Measurements from ENCODE around the gene TAS2R50.
A peak's percentile ranks its signal among the peaks of the same experiment; 100 is the strongest.
"Not testable (repeated sequence)": the region's sequence is repeated elsewhere in the genome, so short reads cannot be mapped to it uniquely, and the experiment has no call there.

Gene TAS2R50, protein sequence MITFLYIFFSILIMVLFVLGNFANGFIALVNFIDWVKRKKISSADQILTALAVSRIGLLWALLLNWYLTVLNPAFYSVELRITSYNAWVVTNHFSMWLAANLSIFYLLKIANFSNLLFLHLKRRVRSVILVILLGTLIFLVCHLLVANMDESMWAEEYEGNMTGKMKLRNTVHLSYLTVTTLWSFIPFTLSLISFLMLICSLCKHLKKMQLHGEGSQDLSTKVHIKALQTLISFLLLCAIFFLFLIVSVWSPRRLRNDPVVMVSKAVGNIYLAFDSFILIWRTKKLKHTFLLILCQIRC

DNA sequence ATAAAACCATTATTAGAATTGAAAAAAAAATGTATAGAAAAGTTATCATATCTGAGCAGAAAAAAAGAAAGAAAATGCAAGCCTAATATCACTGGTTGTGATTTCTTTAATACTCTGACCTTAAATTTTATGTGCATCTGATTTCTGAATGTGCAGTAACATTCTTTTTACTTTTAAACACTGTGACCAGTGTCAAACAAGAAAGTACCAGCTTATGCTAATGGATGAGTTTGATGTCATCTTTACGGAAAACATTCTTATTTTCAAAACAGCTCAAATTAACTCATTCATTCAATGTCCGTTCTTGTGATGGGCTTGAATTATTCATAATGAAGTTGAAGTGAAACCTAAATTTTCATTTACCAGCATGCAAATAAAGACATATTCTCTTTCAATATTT lies at the start of gene TAS2R50:
TSS of gene TAS2R50 (minus strand) at position 101 of the 400 bp plus-strand sequence. CDS start at position 49, 52 bp downstream.
- no peak for DNase-seq

DNA sequence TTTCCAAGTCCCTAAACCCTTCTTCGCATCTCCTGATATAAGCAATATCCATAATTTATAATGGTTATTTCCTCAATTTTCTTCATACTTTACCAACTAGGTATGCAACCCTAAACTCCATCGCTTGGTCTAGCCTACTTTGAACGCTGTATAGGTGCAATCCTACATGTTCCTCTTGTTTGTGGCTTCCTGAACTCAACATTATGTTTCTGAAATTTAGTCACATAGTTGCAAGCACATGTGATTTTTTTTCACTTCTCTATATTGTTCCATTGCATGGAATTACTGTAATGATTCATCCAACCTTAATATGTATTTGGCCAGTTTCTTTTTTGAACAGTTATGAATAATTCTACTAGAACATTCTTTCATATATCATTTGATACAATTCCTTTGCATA lies 47.2 kb upstream of the TAS2R50 start:
- not testable (repeated sequence) for DNase-seq

DNA sequence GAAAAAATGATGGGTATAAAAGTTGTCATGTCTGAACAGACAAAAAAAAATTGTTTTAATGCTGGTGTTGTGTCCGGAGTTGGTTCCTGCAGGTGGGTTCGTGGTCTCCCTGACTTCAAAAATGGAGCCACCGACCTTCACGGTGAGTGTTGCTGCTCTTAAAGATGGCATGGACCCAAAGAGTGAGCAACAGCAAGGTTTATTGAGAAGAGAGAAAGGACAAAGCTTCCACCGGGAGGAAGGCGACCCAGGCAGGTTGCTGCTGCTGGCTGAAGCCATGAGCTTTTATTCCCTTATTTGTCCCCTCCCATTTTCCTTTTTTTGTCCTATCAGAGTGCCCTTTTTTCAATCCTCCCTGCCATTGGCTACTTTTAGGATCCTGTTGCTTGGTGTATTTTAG lies 44.6 kb upstream of the TAS2R50 start, which contains the start of gene TAS2R31:
TSS of gene TAS2R31 (minus strand) at position 101 of the 400 bp plus-strand sequence. CDS start at position 29, 72 bp downstream.
- no peak for DNase-seq

DNA sequence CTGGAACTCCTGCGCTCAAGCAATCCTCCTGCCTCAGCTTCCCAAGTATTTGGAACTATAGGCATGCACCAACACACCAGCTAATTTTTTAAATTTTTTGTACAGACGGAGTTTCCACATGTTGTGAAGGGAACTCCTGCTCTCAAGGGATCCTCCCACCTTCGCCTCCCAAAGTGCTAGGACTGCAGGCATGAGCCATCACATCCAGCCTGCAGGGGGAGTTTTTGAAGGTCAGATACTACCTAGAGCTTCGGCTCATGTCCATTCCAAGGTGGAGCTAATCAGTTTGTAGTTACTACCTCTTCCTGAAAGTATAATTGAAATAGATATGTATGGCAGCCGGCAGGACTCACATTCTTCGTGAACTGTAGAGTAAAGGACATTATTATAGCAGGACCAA lies 39.4 kb upstream of the TAS2R50 start:
- no peak for DNase-seq

DNA sequence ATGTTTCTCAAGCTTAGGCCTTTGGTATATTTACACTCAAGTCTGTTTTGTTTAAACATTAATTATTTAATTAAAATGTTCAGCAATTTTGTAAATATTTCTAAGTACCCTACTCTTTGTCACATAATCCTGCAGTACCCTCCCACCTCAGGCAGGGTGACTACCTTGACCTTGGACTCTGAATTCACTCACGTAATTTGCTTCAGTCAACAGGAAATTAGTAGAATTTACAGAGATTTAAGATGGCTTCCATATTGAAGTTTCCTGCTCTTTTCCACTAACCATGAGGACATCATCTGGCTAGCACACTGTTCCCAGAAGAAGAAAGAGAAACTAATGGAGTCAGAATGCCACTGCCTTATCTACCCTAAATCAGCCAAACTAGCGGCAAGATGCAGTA lies 36.7 kb upstream of the TAS2R50 start:
- DNase-seq = no peak

DNA sequence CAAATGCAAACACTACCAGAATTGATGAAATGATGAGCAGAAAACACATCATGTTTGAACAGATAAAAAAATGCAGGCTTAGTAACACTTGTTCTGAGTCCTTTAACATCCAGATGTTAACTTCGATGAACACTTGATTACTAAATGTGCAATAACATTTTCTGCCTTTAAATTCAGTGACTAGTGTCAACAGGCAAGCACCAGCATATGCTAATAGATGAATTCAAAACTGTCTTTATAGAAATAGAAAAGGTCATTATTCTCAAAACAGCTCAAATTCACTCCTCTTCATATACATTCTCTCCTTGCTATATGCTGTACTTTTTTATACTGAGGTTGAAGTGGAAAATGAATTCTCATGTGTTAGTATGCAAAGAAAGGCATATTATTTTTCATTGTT lies 35.8 kb upstream of the TAS2R50 start, which contains the start of gene TAS2R19:
TSS of gene TAS2R19 (minus strand) at position 101 of the 400 bp plus-strand sequence. CDS start at position 52, 49 bp downstream.
- no peak for DNase-seq

DNA sequence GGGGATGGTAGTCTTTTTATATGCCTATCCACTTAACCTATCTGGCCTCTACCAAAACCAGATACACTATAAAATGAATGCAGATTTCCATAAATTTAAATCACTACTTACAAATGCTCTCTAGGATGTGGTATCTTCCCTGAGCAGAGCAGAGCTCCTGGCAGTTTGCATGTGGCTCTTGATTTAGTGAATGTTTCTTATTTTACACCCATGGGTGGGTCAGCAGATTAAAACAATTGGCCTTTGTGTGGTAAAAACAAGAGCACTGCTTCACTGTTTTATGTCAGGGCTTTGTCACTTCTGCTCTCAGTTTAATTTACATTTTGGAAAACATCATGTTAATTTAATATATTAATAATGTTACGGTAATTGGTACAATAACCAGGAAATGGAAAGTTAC lies 30.2 kb upstream of the TAS2R50 start:
- DNase-seq = no peak

DNA sequence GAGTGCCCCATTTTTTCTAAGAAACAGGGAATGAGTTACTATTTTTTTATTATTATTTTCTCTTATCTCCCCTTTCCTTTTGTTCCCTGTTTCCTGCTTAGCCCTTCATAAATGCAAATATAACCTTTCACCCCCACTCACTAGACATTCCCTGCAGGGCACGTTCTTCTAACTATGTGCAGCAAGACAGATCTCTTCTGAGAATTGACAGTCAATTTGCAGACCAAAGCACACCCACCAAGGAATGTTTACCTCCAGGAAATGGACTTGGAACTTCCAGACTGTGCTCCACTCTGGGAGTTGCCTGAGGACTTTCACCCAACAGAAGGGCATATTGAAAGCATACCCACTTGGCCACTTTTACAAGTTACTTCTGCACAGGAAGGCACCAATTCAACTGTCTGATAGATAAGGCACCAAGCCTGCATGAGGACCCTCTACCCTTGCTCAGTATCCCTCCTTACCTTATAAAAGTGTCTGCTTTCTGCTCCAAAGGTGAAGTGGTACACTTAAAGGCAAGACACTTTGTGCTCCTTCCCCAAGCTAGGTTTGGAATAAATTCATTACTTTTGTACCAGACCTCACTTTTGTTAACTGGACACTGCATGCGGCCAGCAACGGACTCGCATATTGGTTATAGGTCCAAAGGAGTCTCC lies 29.2 kb upstream of the TAS2R50 start:
- DNase-seq = no peak

DNA sequence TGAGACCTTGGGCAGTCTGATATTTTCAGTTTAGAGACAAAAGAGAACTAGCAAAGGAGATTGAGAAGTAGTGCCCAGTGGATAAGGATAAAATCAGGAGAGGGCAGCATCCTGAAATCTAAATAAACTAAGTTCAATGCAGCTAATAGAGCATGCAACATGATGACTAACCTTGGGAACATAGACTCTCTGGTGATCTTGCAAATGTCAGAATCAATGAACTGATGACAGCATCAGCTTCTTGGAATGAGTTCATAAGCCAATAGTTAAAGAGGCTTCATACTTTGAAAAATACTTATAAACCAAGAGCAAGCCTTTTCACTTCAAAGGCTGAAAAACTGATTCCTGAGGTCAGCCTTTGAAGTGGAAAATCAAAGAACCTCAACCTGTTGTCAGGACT lies 27.5 kb upstream of the TAS2R50 start:
- DNase-seq = no peak

DNA sequence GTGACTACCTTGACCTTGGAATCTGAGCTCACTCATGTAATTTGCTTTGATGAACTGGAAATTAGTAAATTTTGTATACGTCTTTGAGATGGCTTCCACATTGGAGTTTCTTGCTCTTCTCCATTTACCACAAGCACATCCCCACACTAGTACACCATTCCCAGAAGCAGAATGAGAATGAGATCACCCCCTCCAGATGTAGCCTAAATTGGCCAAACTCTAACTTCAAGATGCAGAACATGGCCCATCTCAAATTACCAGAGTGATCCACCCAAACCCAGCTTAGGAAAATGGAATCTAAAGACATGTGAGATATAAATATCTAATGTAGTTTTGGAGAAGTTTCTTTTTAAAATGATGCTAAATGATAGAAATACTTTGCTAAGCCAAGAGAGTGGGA lies 20.9 kb upstream of the TAS2R50 start:
- DNase-seq = no peak

DNA sequence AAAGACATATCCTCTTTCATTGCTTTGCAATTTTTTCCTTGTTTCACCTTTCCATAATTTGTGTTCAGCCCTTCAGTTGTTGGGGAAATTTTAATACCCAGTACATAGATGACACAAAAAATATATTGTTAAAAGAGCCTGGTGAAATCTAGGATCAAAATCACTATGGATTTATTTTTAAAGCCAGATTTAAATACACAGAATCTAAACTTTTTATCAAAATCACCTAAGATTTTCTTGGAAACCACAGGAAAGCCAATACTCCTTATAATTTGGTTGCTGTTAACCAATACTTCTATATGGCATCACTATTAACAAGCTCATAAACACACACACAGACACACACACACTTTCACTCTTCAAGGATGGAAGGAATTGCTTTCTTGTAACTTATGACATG lies 11.5 kb upstream of the TAS2R50 start, which contains the start of gene TAS2R20:
TSS of gene TAS2R20 (minus strand) at position 101 of the 400 bp plus-strand sequence. CDS start 429 bp downstream, outside the sequence.
- DNase-seq = no peak

DNA sequence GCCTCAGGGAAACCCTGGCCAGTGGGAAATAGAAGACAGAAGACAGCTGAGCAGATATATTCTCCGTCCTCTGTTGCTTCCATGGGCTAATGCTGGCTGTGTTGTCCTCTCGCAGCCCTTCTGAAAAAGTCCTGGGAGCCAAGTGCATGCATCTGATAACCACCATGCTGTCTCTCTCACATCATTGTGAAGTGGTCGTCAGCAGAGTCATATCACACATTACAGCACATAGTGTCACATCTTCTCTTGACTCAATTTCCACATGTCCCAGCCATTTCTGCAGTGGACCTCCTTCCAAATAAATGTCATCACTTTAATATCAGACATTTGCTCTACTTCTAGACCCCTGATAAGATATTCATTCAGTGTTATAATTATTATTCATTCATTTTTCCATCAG lies 7.6 kb upstream of the TAS2R50 start:
- DNase-seq = no peak

DNA sequence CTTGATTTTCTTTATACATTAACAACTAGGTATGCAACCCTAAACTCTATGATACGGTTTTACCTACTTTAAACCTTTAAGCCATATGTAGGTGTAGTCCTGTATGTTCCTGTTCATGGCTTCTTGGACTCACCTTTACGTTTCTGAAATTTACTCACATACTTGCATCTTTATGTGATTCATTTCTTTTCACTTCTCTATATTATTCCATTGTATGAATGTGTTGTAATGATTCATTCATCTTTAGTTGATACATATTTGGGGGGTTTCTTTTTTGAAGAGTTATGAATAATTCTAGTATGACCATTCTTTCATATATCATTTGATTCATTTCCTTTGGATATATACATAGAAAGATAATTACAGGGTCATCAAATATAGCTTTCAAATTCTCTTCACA lies 2.4 kb upstream of the TAS2R50 start:
- no peak for DNase-seq

DNA sequence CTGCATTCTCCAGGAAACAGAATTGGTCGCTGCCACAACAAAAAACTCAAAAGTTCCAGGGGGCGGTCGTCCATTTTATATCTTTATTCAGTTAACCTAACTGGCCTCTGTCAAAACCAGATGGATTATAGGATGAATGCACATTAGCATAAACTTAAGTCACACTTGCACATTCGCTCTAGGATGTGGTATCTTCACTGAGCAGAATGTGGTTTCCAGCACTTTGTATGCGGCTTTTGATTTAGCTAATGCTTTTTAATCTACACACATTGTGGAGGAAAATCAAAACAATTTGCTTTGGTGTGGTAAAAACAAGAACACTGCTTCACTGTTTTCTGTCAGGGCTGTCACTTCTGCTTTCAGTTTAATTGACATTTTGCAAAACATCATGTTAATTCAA lies 4.5 kb downstream of the TAS2R50 start:
- DNase-seq = no peak

DNA sequence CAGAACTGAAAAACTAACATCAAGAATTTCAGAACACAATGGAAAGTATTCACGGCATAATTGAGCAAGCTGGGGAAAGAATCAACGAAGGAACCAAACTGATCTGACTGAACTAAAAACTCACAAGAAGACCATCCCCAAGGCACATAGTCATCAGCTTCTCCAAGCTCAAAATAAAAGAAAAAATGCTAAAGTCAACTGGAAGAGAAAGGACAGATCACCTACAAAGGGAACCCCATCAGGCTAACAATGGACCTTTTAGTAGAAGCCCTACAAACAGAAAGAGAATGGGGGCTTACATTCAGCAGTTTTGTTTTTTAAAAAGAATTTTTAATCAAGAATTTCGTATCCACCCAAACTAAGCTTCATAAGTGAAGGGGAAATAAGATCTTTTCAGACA lies 11.7 kb downstream of the TAS2R50 start:
- DNase-seq = no peak

DNA sequence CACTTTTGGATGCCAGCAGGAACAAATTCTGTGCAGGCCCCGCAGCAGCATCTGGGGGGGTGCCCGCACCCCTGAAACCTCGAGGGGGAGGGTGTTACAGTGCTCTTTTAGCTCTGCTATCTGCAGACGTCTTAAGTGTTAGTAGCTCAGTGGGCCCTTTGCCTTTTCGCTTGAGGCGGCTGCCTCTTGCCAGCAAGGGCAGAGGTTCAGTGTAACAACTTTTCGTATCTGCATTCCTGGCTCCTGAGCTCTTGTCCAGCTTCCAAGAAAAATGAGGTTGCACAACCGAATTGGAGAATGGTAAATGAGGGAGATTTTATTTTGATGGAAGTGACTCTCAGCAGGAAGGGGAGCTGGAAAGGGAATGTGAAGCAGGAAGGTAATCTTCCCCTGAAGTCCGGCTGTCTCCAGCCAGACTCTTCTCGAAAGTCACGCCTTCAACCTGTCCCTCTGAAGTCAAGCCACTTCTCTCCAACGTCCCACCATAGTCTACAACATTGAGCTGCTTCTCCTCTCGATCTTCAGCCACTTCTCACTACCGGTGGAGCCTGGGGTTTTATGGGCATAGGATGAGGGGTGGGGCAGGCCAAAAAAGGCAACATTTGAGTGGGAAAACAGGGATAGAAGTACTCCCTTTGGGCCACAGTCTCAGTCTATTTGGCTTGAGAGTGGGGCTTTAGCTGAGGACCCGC lies 17.8 kb downstream of the TAS2R50 start:
- DNase-seq = no peak

DNA sequence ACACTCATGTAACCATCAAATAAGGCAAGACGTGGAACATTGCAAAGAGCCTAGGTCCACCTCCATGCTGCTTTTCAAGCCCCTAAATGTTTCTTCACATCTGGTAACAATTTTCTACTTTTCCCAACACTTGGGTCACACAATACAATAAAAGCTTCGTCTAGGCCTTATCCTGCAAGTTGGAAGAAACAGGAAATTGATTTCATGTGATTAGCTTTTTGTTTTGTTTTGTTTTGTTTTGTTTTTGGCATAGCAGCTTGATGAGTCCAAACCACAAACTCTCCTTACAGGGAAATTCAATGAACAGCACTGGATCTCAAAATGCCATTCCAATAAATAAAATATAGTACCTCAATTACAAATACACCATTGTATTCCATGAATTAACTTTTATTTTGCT lies 19.3 kb downstream of the TAS2R50 start:
- no peak for DNase-seq

DNA sequence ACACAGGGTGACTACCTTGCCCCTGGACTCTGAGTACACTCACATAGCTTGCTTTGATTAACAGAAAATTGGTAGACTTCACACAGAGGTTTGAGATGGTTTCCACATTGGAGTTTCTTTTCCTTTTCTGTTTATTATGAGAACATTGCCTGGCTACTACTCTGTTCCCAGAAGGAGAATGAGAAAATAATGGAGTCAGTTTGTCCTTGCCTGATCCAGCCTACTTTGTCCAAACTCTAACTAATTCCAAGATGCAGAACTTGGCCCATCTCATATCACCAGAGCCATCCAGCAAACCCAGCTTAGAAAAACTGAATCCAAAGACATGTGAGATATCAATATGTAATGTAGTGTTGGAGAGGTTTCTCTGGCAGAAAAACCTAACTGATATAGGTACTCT lies 20.4 kb downstream of the TAS2R50 start:
- no peak for DNase-seq

DNA sequence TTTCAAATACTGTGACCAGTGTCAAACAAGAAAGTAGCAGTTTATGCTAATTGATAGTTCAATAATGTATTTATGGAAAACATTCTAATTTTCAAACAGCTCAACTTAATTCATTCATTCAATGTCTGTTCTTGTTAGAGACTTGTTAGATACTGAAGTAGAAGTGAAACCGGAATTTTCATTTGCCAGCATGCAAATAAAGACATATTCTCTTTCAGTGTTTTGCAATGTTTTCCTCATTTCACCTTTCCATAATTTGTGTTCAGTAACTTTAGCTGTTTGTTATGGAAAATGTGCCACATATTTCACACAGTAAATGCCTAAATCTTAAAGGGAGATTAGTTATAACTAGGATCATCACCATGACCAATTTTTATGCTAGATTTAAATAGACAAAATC lies 21.2 kb downstream of the TAS2R50 start:
- DNase-seq = peak; percentile 32

DNA sequence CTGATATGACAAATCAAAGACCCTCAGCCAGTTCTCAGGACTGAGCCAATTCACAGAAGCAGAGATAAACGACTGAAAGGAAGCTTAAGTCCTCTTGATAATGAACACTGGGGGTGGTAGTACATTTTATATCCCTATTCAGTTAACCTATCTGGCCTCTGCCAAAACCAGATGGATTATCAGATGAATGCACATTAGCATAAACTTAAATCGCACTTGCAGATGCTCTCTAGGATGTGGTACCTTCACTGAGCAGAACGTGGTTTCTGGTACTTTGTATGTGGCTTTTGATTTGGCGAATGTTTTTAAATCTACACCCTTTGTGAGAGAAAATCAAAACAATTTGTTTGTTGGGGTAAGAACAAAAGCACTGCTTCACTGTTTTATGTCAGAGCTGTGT lies 26.5 kb downstream of the TAS2R50 start:
- DNase-seq = no peak

DNA sequence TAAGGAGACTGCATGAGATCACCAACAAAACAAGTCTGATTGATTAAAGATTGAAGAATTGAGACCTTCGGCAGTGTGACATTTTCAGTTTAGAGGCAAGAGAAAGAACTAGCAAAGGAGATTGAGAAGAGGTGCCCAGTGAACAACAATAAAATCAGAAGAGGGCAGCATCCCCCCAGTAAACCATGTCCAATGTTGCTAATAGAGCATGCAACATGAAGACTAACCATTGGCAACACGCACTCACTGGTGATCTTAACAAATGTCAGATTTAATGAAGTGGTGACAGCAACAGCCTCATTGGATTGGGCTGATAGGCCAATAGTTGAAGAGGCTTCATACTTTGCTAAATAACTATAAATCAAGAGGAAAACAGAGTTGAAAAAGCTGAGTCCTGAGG lies 26.9 kb downstream of the TAS2R50 start:
- DNase-seq = no peak

DNA sequence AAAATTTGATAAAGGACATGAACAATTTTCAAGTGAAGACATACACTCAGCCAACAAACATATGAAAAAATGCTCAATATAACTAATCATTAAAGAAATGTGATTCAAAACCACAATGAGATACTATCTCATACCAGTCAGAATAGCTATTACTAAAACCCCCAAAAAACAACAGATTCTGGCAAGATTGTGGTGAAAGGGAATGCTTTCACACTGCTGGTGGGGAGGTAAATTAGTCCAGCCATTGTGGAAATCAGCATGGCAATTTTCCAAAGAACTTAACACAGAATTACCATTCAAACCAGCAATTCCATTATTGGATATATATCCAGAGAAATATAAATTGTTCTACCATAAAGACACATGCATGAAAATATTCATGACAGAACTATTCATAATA lies 29.0 kb downstream of the TAS2R50 start:
- no peak for DNase-seq

DNA sequence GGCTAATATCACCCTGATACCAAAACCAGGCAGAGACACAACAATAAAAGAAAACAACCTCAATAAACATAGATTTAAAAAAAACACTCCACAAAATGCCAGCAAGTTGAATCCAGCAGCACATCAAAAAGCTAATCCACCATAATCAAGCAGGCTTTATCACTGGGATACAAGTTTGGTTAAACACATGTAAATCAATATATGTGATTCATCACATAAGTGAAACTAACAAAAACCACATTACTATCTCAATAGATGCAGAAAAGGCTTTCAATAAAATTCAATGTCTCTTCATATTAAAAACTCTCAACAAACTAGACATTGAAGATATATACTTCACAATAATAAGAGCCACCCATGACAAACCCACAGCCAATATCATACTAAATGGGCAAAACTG lies 30.6 kb downstream of the TAS2R50 start:
- DNase-seq = peak; percentile 39

DNA sequence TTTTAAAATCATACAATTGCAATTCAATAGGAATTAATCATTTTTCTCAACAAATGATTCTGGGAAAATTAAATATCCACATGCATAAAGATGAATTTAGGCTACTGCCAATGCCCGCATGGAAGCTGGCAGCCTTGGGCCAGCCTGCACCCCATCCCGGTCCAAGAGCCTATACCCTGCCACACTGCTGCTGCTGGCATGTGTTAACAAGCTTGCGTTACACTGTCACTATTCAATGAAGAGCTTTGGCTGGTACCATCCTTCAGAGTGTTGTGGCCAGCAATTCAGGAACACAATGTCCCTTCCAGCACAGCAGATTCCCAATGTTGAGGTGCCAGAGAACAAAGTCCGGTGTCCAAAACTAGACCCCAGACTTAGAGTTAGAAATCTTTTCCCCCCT lies 34.1 kb downstream of the TAS2R50 start:
- DNase-seq = no peak

All from MV-4-11 (cell line).